ENCODE data around the gene PERM1. TPM values are rescaled to one million over a fixed set of nuclear protein-coding genes. Genes with fewer than 3 reads are reported as not detected.

PERM1 gene
- total and polyA plus RNA-seq, 2 donors (not counting 1 experiment from before 2014, with no cell fraction given), result 0.03 to 0.17 TPM

- Histone ChIP-seq H3K36me3 (ENCODE audit: control insufficient read depth, insufficient read depth, low read length) (peaks cover 9% of the 10 kb centered on the region), H3K4me1 (ENCODE audit: control insufficient read depth, extremely low read depth, insufficient read depth, low read length) (peaks cover 5% of the 10 kb centered on the region), H3K9me3 (ENCODE audit: control insufficient read depth, insufficient read depth, low read depth, low read length) (no peaks in the 10 kb centered on the region), H3K9ac (ENCODE audit: insufficient read depth, low read length) (no peak overlapping the region), H3K79me2 (ENCODE audit: control insufficient read depth, insufficient read depth, low read length) (no peaks in the 10 kb centered on the region), H3K4me3 (replicated peaks in 1 of 4; ENCODE audit: control extremely low read depth in 1 of 4, insufficient read depth in 1 of 4, low read depth in 3 of 4, low read length in 4 of 4) (no peak overlapping the region), H3K4me2 (ENCODE audit: extremely low read depth, insufficient read depth, low read length) (no peak overlapping the region), H4K20me1 (ENCODE audit: control insufficient read depth, extremely low read depth, insufficient read depth, low read length) (no peaks in the 10 kb centered on the region), H2AFZ (ENCODE audit: low read length) (no peak overlapping the region), H3K27me3 (ENCODE audit: control insufficient read depth, insufficient read depth, low read length) (no peaks in the 10 kb centered on the region), H3K27ac (ENCODE audit: insufficient read depth, low read length) (no peak overlapping the region)
- no peak for DNase-seq (ENCODE audit: low read depth in 2 of 2)
- TF ChIP-seq CTCF (conservative IDR thresholded peaks at IDR 0.05 in 1 of 2, IDR thresholded peaks at IDR 0.05 in 1 of 2; ENCODE audit: low read depth in 1 of 2, low read length in 2 of 2), result no peak
- no peak for TF ChIP-seq EZH2 (IDR thresholded peaks at IDR 0.05; ENCODE audit: low read length, missing control alignments)
These were observed 42.4 kb upstream of the PERM1 start for GRCh38 chr1:1024149-1024770.

GRCh38 chr1:1023700-1024099, 41.8 kb upstream of the PERM1 start:
- H3K4me3 ChIP-seq (replicated peaks in 1 of 4; ENCODE audit: control extremely low read depth in 1 of 4, insufficient read depth in 1 of 4, low read depth in 3 of 4, low read length in 4 of 4), result no peak overlapping the region
- no peaks in the 10 kb centered on the region for H3K79me2 ChIP-seq (ENCODE audit: control insufficient read depth, insufficient read depth, low read length)
- no peak for TF ChIP-seq EZH2 (IDR thresholded peaks at IDR 0.05; ENCODE audit: low read length, missing control alignments)
- no peak for TF ChIP-seq CTCF (conservative IDR thresholded peaks at IDR 0.05 in 1 of 2, IDR thresholded peaks at IDR 0.05 in 1 of 2; ENCODE audit: low read depth in 1 of 2, low read length in 2 of 2)
- no peaks in the 10 kb centered on the region for H4K20me1 ChIP-seq (ENCODE audit: control insufficient read depth, extremely low read depth, insufficient read depth, low read length)
- H3K27ac ChIP-seq (ENCODE audit: insufficient read depth, low read length), result no peak overlapping the region
- H3K4me2 ChIP-seq (ENCODE audit: extremely low read depth, insufficient read depth, low read length), result no peak overlapping the region
- no peak overlapping the region for H2AFZ ChIP-seq (ENCODE audit: low read length)
- H3K9ac ChIP-seq (ENCODE audit: insufficient read depth, low read length), result no peak overlapping the region
- H3K9me3 ChIP-seq (ENCODE audit: control insufficient read depth, insufficient read depth, low read depth, low read length), result no peaks in the 10 kb centered on the region
- no peak for DNase-seq (ENCODE audit: low read depth in 2 of 2)
- no peaks in the 10 kb centered on the region for H3K27me3 ChIP-seq (ENCODE audit: control insufficient read depth, insufficient read depth, low read length)
- H3K36me3 ChIP-seq (ENCODE audit: control insufficient read depth, insufficient read depth, low read length), result peaks cover 9% of the 10 kb centered on the region
- peaks cover 5% of the 10 kb centered on the region for H3K4me1 ChIP-seq (ENCODE audit: control insufficient read depth, extremely low read depth, insufficient read depth, low read length)

GRCh38 chr1:1022302-1023009, 40.6 kb upstream of the PERM1 start:
- DNase-seq (ENCODE audit: low read depth in 2 of 2), result no peak
- Histone ChIP-seq H2AFZ (ENCODE audit: low read length) (no peak overlapping the region), H4K20me1 (ENCODE audit: control insufficient read depth, extremely low read depth, insufficient read depth, low read length) (no peaks in the 10 kb centered on the region), H3K27ac (ENCODE audit: insufficient read depth, low read length) (no peak overlapping the region), H3K27me3 (ENCODE audit: control insufficient read depth, insufficient read depth, low read length) (no peaks in the 10 kb centered on the region), H3K9me3 (ENCODE audit: control insufficient read depth, insufficient read depth, low read depth, low read length) (no peaks in the 10 kb centered on the region), H3K4me3 (replicated peaks in 1 of 4; ENCODE audit: control extremely low read depth in 1 of 4, insufficient read depth in 1 of 4, low read depth in 3 of 4, low read length in 4 of 4) (no peak overlapping the region), H3K4me2 (ENCODE audit: extremely low read depth, insufficient read depth, low read length) (no peak overlapping the region), H3K4me1 (ENCODE audit: control insufficient read depth, extremely low read depth, insufficient read depth, low read length) (peaks cover 5% of the 10 kb centered on the region), H3K9ac (ENCODE audit: insufficient read depth, low read length) (no peak overlapping the region), H3K36me3 (ENCODE audit: control insufficient read depth, insufficient read depth, low read length) (peaks cover 9% of the 10 kb centered on the region), H3K79me2 (ENCODE audit: control insufficient read depth, insufficient read depth, low read length) (no peaks in the 10 kb centered on the region)
- TF ChIP-seq EZH2 (IDR thresholded peaks at IDR 0.05; ENCODE audit: low read length, missing control alignments) (no peak), CTCF (conservative IDR thresholded peaks at IDR 0.05 in 1 of 2, IDR thresholded peaks at IDR 0.05 in 1 of 2; ENCODE audit: low read depth in 1 of 2, low read length in 2 of 2) (no peak)
